PC-9 (cell line): Measurements from ENCODE around the gene MORN2. TPM values are rescaled to one million over a fixed set of nuclear protein-coding genes. Genes with fewer than 3 reads are reported as not detected.

Experiments used
- BruUV-seq: library from RNA; stranded (reverse); fragments of 400-500 nt; replicated peaks from 2 replicates; lab custom pipeline; 2021; lab: Mats Ljungman, UMichigan
- CTCF ChIA-PET: fragments of 300-600 bp; sonication (Branson Sonifier 250); formaldehyde crosslinking; loops from one replicate; lab custom pipeline; 2022; ENCODE audit warnings: antibody characterized with exemption; lab: Charles Lee
- POLR2A ChIA-PET: fragments of 300-600 bp; sonication (Branson Sonifier 250); formaldehyde crosslinking; loops from one replicate; lab custom pipeline; 2022; ENCODE audit warnings: antibody characterized with exemption; ENCODE audit not compliant: unreplicated experiment; lab: Charles Lee
- DNase-seq, 2 experiments: peaks; one replicate each; pipeline versions ENCODE4 v3.0.0 to v3.0.0-alpha.2; 2015 to 2022; ENCODE audit warnings: mixed read lengths in 1 of 2
- H2AFZ ChIP-seq: fragments of 200-600 bp; sonication (generic); 2 replicates; pipeline ENCODE4 v1.8.1; 2017; ENCODE audit warnings: antibody characterized with exemption
- H3F3A ChIP-seq: fragments of 200-600 bp; sonication (generic); 2 replicates; pipeline ENCODE4 v1.8.1; 2017; ENCODE audit warnings: antibody characterized with exemption, mild to moderate bottlenecking, low read depth; ENCODE audit not compliant: insufficient read depth
- H3K27ac ChIP-seq: fragments of 200-600 bp; sonication (generic); 2 replicates; pipeline ENCODE4 v1.6.1; 2016; ENCODE audit warnings: mixed run types
- H3K27me3 ChIP-seq: fragments of 200-600 bp; sonication (generic); 2 replicates; pipeline ENCODE4 v1.6.1; 2016; ENCODE audit warnings: low read depth, mixed run types; ENCODE audit not compliant: insufficient read depth
- H3K36me3 ChIP-seq: fragments of 200-600 bp; sonication (generic); 2 replicates; pipeline ENCODE4 v1.6.1; 2016; ENCODE audit warnings: low read depth, mixed run types
- H3K4me1 ChIP-seq: fragments of 200-600 bp; sonication (generic); replicated peaks from 2 replicates; pipeline ENCODE4 v1.6.1; 2016; ENCODE audit warnings: mixed run types; ENCODE audit not compliant: insufficient read depth
- H3K4me2 ChIP-seq: fragments of 200-600 bp; sonication (generic); 2 replicates; pipeline ENCODE4 v1.6.1; 2017; ENCODE audit warnings: mixed run types
- H3K4me3 ChIP-seq: fragments of 200-600 bp; sonication (generic); 2 replicates; pipeline ENCODE4 v1.6.1; 2016; ENCODE audit warnings: mixed run types
- H3K79me2 ChIP-seq: fragments of 200-600 bp; sonication (generic); 2 replicates; pipeline ENCODE4 v1.6.1; 2017; ENCODE audit warnings: low read depth, mixed run types
- H3K9me2 ChIP-seq: fragments of 200-600 bp; sonication (generic); 2 replicates; pipeline ENCODE4 v1.8.1; 2017; ENCODE audit warnings: mild to moderate bottlenecking; ENCODE audit not compliant: insufficient read depth
- H3K9me3 ChIP-seq: fragments of 200-600 bp; sonication (generic); 2 replicates; pipeline ENCODE4 v1.8.1; 2016; ENCODE audit warnings: low read depth; ENCODE audit not compliant: insufficient read depth
- H4K20me1 ChIP-seq: fragments of 200-600 bp; sonication (generic); 2 replicates; pipeline ENCODE4 v1.8.1; 2017; ENCODE audit not compliant: insufficient read depth
- EZH2 ChIP-seq: fragments of 200-600 bp; sonication (generic); IDR thresholded peaks from 2 replicates; pipeline ENCODE4 v1.8.0; 2017; ENCODE audit warnings: antibody characterized with exemption, low read depth
- intact Hi-C: fragments of 100-400 bp; cut with micrococcal nuclease; formaldehyde crosslinking; loops from one replicate; pipeline ENCODE4 v1.10.0; 2022; ENCODE audit not compliant: unreplicated experiment
- total RNA-seq: library from RNA; stranded (reverse); gene quantifications from 2 replicates; pipeline ENCODE4 v1.2.3, GENCODE V29; 2021
- TF ChIP-seq, protein P1 (sequence below): fragments of 200-600 bp; sonication (generic); conservative IDR thresholded peaks from 2 replicates; pipeline ENCODE4 v1.6.1; 2017; ENCODE audit warnings: mixed run types, antibody characterized with exemption, mild to moderate bottlenecking, moderate library complexity

The MORN2 gene
- total RNA-seq, 1 experiment from 2014 or later, result 22.9 TPM

DNA sequence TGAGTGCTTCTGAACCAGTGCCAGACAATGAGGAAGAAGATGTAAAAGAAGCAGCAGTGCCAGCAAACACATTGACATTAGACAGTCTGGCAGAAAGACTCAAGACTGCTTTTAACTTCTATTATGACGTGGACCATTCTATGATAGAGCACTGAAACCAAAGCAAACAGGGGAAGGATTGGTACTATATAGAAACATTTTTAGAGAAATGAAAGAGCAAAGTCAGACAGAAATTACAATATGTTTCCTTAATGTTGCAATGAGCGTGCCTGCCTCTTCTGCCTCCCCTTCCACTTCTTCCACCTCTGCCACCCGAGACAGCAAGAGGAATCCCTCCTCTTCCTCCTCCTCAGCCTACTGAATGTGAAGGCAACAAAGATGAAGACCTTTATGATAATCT is 39.8 kb upstream of the MORN2 start:
- TF ChIP-seq, protein P1, sequence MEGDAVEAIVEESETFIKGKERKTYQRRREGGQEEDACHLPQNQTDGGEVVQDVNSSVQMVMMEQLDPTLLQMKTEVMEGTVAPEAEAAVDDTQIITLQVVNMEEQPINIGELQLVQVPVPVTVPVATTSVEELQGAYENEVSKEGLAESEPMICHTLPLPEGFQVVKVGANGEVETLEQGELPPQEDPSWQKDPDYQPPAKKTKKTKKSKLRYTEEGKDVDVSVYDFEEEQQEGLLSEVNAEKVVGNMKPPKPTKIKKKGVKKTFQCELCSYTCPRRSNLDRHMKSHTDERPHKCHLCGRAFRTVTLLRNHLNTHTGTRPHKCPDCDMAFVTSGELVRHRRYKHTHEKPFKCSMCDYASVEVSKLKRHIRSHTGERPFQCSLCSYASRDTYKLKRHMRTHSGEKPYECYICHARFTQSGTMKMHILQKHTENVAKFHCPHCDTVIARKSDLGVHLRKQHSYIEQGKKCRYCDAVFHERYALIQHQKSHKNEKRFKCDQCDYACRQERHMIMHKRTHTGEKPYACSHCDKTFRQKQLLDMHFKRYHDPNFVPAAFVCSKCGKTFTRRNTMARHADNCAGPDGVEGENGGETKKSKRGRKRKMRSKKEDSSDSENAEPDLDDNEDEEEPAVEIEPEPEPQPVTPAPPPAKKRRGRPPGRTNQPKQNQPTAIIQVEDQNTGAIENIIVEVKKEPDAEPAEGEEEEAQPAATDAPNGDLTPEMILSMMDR, result no peak
- no peak for TF ChIP-seq EZH2
- Histone ChIP-seq H3K9me3 (no peaks in the 10 kb centered on the region), H3K27me3 (no peaks in the 10 kb centered on the region), H3K27ac (no peak overlapping the region), H3F3A (peaks cover 15% of the 10 kb centered on the region; the same call in 1 of the 2 replicates), H3K4me2 (no peak overlapping the region), H4K20me1 (no peaks in the 10 kb centered on the region), H2AFZ (no peak overlapping the region), H3K4me3 (no peak overlapping the region), H3K79me2 (no peaks in the 10 kb centered on the region), H3K4me1 (no peaks in the 10 kb centered on the region), H3K36me3 (no peaks in the 10 kb centered on the region), H3K9me2 (no peaks in the 10 kb centered on the region)
- POLR2A ChIA-PET, result no interaction called here
- CTCF ChIA-PET, result interaction anchor here (0.6 kb wide), 1 partner anchor 93 kb away, joined by 3 read pairs; no protein-coding TSS in a partner anchor
- intact Hi-C loops, result no loop called here
- no TSS peak for BruUV-seq
- DNase-seq, result no peak

DNA sequence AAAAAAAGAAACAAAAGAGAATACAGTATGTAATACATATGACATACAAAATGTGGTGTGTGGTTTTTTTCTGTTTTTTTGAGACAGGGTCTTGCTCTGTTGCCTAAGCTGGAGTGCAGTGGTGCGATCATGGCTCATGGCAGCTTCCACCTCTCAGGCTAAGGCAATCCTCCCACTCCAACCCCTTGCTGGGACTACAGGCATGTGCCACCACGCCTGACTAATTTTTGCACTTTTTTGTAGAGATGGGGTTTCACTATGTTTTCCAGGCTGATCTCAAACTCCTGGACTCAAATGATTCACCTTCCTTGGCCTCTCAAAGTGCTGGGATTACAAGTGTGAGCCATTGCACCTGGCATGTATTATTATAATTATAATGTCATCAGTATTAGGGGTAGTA is 39.0 kb upstream of the MORN2 start:
- Histone ChIP-seq H2AFZ (no peak overlapping the region), H3F3A (peaks cover 15% of the 10 kb centered on the region; the same call in 1 of the 2 replicates), H3K9me2 (no peaks in the 10 kb centered on the region), H4K20me1 (no peaks in the 10 kb centered on the region), H3K4me3 (no peak overlapping the region), H3K36me3 (no peaks in the 10 kb centered on the region), H3K4me2 (no peak overlapping the region), H3K27ac (no peak overlapping the region), H3K9me3 (no peaks in the 10 kb centered on the region), H3K27me3 (no peaks in the 10 kb centered on the region), H3K79me2 (no peaks in the 10 kb centered on the region), H3K4me1 (no peaks in the 10 kb centered on the region)
- ChIA-PET CTCF (no interaction called here), POLR2A (no interaction called here)
- TF ChIP-seq, protein P1, result no peak
- no peak for TF ChIP-seq EZH2
- intact Hi-C loops, result no loop called here
- no peak for DNase-seq
- BruUV-seq, result no TSS peak

DNA sequence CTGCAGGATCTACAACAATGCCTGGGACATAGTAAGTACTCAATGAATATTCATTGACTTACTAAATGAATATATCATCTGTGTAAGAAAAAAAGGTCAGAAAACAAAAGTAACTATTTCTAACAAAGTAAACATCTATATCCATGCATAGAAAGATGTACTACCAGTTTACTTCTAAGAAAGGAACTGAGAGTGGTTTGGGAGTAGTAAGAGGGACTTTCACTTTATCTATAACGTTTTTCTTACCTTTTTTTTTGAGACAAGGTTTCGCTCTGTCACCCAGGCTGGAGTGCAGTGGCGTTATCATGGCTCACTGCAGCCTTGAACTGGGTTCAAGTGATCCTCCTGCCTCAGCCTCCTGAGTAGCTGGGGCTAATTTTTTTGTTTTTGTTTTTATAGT is 25.7 kb upstream of the MORN2 start:
- DNase-seq, result no peak
- Histone ChIP-seq H4K20me1 (no peaks in the 10 kb centered on the region), H2AFZ (no peak overlapping the region), H3K27ac (no peak overlapping the region), H3K4me1 (no peaks in the 10 kb centered on the region), H3K27me3 (no peaks in the 10 kb centered on the region), H3K9me3 (no peaks in the 10 kb centered on the region), H3F3A (no peaks in the 10 kb centered on the region), H3K4me3 (no peak overlapping the region), H3K9me2 (no peaks in the 10 kb centered on the region), H3K4me2 (no peak overlapping the region), H3K79me2 (no peaks in the 10 kb centered on the region), H3K36me3 (peaks cover 27% of the 10 kb centered on the region)
- CTCF ChIA-PET, result no interaction called here
- BruUV-seq, result no TSS peak
- POLR2A ChIA-PET, result interaction anchor here (0.6 kb wide), 1 partner anchor 26 kb away, joined by 9 read pairs; no protein-coding TSS in a partner anchor
- intact Hi-C loops, result no loop called here
- no peak for TF ChIP-seq EZH2
- TF ChIP-seq, protein P1, result no peak
